22Rv1 (cell line): ENCODE measurements around the gene USP14.

Source experiments
- H3K27ac ChIP-seq: fragments of 450-650 bp; 2 replicates; pipeline ENCODE4 v1.5.1; 2017
- ZFX ChIP-seq: fragments of 450-650 bp; IDR thresholded peaks from 2 replicates; pipeline ENCODE4 v1.6.1; 2017; ENCODE audit warnings: antibody characterized with exemption, borderline replicate concordance
- TF ChIP-seq, protein P1 (sequence below): fragments of 450-650 bp; IDR thresholded peaks from 2 replicates; pipeline ENCODE4 v1.5.1; 2017; ENCODE audit warnings: mild to moderate bottlenecking

USP14 gene

GRCh38 chr18:189254-189653 lies 30.9 kb downstream of the USP14 start:
- TF ChIP-seq, protein P1, sequence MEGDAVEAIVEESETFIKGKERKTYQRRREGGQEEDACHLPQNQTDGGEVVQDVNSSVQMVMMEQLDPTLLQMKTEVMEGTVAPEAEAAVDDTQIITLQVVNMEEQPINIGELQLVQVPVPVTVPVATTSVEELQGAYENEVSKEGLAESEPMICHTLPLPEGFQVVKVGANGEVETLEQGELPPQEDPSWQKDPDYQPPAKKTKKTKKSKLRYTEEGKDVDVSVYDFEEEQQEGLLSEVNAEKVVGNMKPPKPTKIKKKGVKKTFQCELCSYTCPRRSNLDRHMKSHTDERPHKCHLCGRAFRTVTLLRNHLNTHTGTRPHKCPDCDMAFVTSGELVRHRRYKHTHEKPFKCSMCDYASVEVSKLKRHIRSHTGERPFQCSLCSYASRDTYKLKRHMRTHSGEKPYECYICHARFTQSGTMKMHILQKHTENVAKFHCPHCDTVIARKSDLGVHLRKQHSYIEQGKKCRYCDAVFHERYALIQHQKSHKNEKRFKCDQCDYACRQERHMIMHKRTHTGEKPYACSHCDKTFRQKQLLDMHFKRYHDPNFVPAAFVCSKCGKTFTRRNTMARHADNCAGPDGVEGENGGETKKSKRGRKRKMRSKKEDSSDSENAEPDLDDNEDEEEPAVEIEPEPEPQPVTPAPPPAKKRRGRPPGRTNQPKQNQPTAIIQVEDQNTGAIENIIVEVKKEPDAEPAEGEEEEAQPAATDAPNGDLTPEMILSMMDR: no peak
- no peak for TF ChIP-seq ZFX
- H3K27ac ChIP-seq: no peak overlapping the region

GRCh38 chr18:191725-192124 lies 33.4 kb downstream of the USP14 start:
- TF ChIP-seq, protein P1: no peak
- no peak for TF ChIP-seq ZFX
- H3K27ac ChIP-seq: no peak overlapping the region

DNA sequence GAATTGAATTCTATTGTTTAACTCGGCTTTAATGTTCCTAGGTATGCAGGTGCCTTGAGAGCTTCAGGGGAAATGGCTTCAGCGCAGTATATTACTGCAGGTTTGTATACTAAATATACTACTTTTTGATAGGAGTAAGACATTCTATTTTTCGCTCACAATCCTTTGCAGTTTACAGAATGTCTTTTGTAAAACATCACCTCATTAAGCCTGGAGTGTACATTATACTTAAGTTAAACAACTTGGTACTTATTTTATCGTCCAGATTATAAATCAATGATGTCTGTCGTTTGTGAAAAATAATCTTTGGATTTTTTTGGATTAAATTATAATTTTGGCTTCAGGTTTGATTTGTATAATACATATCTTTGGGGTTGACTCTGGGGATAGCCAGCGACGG lies 34.4 kb downstream of the USP14 start:
- H3K27ac ChIP-seq: no peak overlapping the region
- no peak for TF ChIP-seq ZFX
- TF ChIP-seq, protein P1: no peak

GRCh38 chr18:195651-196050 lies 37.3 kb downstream of the USP14 start:
- no peak for TF ChIP-seq ZFX
- TF ChIP-seq, protein P1: no peak
- H3K27ac ChIP-seq: no peak overlapping the region

- H3K27ac ChIP-seq: no peak overlapping the region; the same call in 1 of the 2 replicates
- TF ChIP-seq, protein P1: no peak
- TF ChIP-seq ZFX: no peak
Measured at GRCh38 chr18:199214-199613, 40.9 kb downstream of the USP14 start.

GRCh38 chr18:199768-200167 lies 41.4 kb downstream of the USP14 start:
- H3K27ac ChIP-seq: no peak overlapping the region; the same call in 1 of the 2 replicates
- no peak for TF ChIP-seq ZFX
- TF ChIP-seq, protein P1: no peak

GRCh38 chr18:210075-210474 lies 51.7 kb downstream of the USP14 start:
- 0 out of 2 replicates have a peak overlapping the region, but pooled peaks have one; percentile 2 for H3K27ac ChIP-seq
- TF ChIP-seq, protein P1: no peak
- no peak for TF ChIP-seq ZFX
